ENCODE measurements around the gene IL17RD.
A peak's percentile ranks its signal among the peaks of the same experiment; 100 is the strongest.

Gene IL17RD

DNA sequence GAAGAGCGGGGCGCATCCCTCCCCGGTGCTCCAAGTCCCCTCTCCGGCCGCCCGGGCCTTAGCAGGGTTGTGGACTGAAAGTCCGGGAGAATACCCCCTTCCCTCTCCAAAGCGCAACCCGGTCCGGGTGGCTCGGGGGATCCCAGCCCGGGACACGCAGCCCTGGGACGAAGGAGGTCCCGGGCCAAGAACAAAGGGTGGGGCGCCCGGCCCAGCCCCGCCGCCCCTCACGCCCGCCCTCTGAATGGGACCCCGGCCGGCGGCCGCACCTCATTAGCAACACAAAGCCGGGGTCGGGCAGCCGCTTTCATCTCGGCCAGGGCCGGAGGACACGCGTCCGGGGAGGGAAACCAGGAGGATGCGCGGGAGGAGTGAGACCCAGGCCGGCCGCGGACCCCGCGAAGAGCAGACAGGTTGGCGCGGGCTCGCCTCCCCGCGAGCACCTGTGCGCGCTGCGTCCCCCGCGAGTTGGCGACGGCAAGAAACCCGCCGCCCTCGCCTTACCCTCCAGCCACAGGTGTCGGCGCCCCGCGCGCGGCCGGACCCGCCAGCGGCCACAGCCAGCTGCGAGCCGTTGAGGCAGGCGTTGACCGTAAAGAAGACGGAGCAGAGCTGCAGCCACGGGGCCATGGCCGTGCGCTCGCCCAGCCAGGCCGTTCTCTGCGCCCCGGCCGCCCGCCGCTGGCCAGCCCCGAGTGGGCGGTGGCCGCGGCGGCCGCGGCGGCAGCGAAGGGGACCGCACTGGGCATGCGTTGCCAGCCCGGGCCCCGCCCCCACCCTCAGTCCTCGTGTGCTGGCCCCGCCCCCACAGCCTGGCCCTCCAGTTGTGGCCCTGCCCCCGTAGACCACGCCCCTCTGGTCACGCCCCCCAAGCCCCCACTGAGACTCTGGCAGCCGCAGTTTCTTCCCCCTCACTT lies at the start of gene IL17RD:
Gene IL17RD, minus strand, starts transcription at position 697 of the 917 bp plus-strand sequence. Its CDS starts 67 bp downstream, at position 630.
- peak; percentile 89 for FAIRE-seq
- peak; percentile 95 for DNase-seq (ENCODE audit: low spot score)

- no peak for FAIRE-seq
Measured at GRCh38 chr3:57206423-57206822, 41.3 kb upstream of the IL17RD start.

DNA sequence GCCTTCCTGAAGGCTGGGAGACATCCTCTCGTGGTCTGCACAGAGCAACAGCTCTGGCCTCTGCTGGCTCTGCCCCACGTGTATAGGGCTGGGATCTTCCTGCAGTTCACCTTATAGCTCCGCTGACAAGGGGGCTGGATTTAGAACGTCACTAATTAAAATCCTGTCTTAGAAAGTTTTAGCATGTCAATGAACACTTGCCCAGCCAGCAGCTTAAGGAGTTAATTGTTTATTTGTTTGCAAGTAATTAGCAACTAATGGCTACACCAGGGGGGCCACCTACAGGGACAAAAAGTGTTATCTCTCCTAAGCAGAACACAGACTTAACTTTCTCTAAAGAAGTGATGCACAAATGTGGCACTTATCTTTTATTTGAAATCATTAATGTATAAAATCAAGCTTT lies 34.7 kb upstream of the IL17RD start, which contains the start of gene HESX1:
Gene HESX1, minus strand, starts transcription at position 84 of the 403 bp plus-strand sequence. Its CDS starts 60 bp downstream, at position 24.
- DNase-seq (ENCODE audit: low spot score) (no peak), FAIRE-seq (no peak)

More at GRCh38 chr3:57206423-57206822, 41.3 kb upstream of the IL17RD start:
- no peak for DNase-seq (ENCODE audit: low spot score)

DNA sequence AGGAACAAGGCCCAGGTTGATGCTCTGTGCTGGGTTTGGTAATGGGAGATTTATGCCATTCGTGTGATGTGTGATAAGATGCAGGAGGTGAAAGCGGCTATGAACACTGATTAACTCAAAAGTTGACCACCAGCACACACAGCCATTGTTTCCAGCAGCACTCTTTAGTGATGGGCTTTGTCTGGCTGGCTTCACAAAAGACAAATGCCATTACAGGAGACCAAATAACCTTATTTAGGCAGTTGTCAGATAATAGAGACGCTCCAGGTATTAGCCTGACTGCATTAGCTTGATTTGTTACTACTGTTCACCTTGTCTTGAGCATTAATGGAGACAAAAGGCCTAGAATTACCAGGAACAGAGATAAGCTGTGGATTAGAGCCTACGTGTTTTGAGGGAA lies 29.5 kb upstream of the IL17RD start:
- FAIRE-seq (no peak), DNase-seq (ENCODE audit: low spot score) (no peak)

- DNase-seq (ENCODE audit: low spot score) = no peak
- no peak for FAIRE-seq
Measured at GRCh38 chr3:57192028-57192427, 26.9 kb upstream of the IL17RD start.

- no peak for DNase-seq (ENCODE audit: low spot score)
- no peak for FAIRE-seq
Measured at GRCh38 chr3:57184526-57184925, 19.4 kb upstream of the IL17RD start.

- DNase-seq (ENCODE audit: low spot score) = no peak
- no peak for FAIRE-seq
Measured at GRCh38 chr3:57179580-57180410, 14.6 kb upstream of the IL17RD start.

DNA sequence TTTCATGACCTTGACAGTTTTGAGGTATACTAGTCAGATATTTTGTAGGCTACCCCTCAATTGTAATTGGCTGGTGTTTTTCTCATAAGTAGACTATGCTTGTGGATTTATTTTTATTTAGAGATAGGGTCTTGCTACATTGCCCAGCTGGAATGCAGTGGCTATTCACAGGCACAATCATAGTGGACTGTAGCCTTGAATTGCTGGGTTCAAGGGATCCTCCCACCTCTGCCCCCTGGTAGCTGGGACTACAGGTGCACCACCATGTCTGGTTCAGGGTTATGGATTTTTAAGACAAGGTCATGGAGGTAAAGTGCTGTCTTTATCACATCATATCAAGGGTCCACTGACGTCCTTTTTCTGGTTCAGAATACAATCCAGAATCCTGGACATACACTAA lies 10.9 kb upstream of the IL17RD start:
- DNase-seq (ENCODE audit: low spot score) (no peak), FAIRE-seq (no peak)

GRCh38 chr3:57173687-57174086 lies 8.5 kb upstream of the IL17RD start:
- FAIRE-seq (no peak), DNase-seq (ENCODE audit: low spot score) (no peak)

GRCh38 chr3:57170946-57171345 lies 5.8 kb upstream of the IL17RD start:
- no peak for DNase-seq (ENCODE audit: low spot score)

DNA sequence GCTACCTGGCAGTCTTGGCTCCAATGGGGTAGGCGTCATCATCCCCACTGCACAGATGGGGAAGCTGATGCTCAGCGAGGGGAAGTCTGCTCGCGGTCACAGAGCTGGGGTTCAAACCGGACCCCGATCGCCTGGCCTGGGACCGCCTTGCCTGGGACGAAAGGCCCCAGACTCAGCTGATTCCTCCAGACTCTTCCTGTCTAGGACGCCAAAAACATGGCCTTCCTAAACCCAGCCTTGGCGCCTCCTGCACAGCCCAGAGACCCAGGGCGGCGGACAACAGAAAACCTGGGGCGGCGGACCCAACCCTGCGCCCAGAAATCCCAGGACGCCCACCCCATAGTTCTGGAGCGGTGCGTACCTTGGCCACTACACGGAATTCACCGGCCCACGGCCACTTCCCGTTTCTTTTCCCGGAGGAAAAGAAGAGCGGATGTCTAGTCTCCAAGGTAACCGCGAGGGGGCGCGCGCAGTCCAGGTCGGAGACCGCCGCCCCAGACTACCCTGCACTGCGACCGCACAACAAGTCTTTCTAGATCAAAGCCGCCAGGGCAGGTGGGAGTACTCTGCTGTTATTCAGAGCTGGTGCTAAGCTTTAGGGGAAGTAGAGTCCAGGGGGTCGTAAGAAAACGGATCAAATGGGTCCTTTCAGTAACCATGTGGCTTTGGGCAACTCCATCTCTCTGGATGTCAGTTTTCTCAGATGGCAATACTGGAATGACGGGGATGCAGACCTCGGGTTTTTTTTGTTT lies 4.9 kb upstream of the IL17RD start:
- FAIRE-seq (no peak), DNase-seq (ENCODE audit: low spot score) (peak; percentile 85)

More at GRCh38 chr3:57170946-57171345, 5.8 kb upstream of the IL17RD start:
- FAIRE-seq = no peak

GRCh38 chr3:57169108-57169507 lies 4.0 kb upstream of the IL17RD start:
- FAIRE-seq (no peak), DNase-seq (ENCODE audit: low spot score) (no peak)

DNA sequence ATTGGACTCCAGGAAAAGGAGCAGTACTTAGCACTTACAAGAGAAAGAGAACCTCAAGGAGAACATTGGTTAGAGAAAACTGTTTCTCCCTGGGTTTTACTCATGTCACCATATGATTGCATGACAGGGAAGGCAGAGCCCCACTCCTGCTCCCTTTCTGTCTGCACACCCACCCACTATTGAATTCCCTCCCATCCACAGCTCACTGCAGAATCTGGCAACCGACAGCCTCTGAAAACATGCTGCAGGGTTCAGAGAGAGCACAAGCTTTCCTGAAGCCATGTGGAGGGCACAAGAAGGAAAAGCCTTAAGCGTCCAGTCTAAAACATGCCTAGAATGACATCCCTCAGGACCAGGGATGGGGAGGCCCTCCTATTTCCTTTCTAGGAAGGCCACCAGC lies 3.0 kb upstream of the IL17RD start:
- DNase-seq (ENCODE audit: low spot score) (no peak), FAIRE-seq (no peak)

DNA sequence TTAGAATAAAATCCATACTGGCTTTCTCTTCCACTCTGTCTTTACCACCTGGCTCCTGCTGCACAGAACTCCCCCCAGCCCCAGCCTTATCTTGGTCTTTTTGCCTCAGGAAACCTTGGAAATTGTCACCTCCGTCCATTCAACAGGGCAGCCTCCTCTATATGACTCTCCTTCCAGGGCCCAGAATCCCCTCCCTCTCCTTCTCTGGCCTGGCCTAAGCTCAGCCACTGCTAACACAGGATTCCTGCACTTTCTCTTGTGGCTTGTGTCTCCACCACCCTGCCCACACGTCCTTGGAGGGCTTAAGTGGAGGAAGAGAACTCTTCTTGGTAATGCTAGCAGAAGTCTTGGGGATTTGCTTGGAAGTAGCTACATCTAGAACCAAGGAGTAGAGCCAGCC lies 1.5 kb upstream of the IL17RD start:
- no peak for DNase-seq (ENCODE audit: low spot score)
- FAIRE-seq = no peak

GRCh38 chr3:57165641-57166040 lies 488 bp upstream of the IL17RD start:
- FAIRE-seq = no peak
- no peak for DNase-seq (ENCODE audit: low spot score)

GRCh38 chr3:57164217-57164656 lies 916 bp downstream of the IL17RD start:
- no peak for FAIRE-seq
- DNase-seq (ENCODE audit: low spot score) = peak; percentile 18

GRCh38 chr3:57163751-57164150 lies 1.4 kb downstream of the IL17RD start:
- peak; percentile 20 for DNase-seq (ENCODE audit: low spot score)
- no peak for FAIRE-seq

- no peak for DNase-seq (ENCODE audit: low spot score)
- no peak for FAIRE-seq
Measured at GRCh38 chr3:57161915-57162314, 3.2 kb downstream of the IL17RD start.

GRCh38 chr3:57160765-57161538 lies 4.2 kb downstream of the IL17RD start:
- no peak for FAIRE-seq

DNA sequence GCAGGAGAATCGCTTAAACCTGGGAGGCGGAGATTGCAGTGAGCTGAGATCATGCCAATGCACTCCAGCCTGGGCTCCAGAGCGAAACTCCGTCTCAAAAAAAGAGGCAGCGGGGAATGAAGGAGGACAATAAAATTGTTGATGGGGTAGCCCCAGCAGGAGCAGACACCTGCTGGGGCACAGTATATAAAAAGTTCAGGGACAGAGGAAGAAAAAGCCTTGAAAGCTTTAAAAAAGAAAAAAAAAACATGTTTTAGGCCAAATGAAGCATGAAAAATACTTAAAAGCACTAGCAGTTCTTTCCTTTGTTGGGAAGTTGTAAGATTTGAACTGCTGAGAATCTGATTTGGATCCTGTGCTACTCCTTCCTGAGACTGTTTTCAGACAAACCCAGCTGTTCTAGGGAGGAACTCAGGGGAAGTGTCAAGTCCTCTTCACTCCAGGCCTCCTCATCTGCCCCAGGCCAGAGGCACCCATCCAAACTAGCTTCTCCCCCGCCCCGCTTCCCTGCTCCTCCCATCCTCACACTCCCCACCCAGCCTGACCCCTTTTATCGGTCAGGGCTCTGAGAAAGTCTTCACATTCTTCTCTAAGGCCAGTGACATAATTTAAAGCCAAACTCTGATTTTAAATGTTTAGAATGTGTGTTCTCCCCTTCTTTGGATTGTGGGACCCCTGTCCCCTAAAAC lies 4.9 kb downstream of the IL17RD start:
- FAIRE-seq = no peak
- no peak for DNase-seq (ENCODE audit: low spot score)

More at GRCh38 chr3:57160765-57161538, 4.2 kb downstream of the IL17RD start:
- no peak for DNase-seq (ENCODE audit: low spot score)
